GM19438 (cell line): ENCODE data around the gene TMEM121.

ENCODE experiments used
- ATAC-seq: cut with Tn5 transposase; IDR thresholded peaks from one replicate; pipeline ENCODE4 v1.9.1; 2021; ENCODE audit warnings: low read depth; ENCODE audit not compliant: unreplicated experiment

The TMEM121 gene

DNA sequence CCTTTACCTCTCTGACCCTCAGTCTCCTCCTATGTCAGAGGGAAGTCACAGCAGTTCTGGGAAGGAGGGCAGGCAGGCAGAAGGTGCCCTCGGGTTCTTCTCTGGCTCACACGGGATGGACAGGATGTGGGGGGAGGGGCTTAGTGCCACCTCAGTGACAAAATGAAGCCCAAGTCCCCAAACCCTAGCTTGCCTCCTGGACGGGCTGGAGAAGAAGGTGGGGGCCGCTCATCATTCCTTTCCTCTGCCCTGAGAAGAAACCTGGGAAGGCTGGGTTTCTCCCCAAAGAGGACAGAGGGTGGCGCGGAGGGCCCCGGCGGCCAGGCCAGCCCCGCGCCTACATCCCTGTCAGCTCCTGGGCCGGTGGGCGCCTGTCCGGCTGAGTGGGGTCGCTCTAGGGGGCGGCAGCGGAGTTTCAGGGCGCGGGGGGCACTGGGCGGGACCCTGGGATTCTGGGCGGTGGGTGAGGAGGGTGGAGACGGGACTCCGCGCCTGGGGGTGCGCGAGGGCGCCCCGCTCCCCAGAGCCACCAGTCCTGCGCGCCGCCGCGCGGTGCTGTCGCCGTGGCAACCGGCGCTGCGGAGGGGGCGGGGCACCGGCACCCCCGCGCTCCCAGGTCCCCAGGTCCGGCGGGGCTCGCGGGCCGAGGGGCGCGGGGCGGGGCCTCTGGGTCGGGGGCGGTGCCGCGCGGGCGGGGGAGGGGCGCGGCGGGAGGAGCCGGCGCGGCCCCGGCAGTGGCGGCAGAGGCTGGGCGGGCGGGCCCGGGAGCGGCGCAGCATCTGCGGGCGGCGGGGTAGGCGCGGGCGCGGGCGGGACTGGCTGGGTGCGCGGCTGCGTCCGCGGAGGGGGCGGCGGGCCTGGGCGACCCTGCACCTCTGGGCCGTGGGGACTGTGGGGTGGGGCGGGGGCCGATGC is at the start of gene TMEM121:
TSS of gene TMEM121 (plus strand) at position 723 of the 915 bp plus-strand sequence. CDS start 2,252 bp downstream, outside the sequence.
- ATAC-seq, result no peak

GRCh38 chr14:105476831-105477659 is 49.3 kb upstream of the TMEM121 start:
- ATAC-seq, result no peak

DNA sequence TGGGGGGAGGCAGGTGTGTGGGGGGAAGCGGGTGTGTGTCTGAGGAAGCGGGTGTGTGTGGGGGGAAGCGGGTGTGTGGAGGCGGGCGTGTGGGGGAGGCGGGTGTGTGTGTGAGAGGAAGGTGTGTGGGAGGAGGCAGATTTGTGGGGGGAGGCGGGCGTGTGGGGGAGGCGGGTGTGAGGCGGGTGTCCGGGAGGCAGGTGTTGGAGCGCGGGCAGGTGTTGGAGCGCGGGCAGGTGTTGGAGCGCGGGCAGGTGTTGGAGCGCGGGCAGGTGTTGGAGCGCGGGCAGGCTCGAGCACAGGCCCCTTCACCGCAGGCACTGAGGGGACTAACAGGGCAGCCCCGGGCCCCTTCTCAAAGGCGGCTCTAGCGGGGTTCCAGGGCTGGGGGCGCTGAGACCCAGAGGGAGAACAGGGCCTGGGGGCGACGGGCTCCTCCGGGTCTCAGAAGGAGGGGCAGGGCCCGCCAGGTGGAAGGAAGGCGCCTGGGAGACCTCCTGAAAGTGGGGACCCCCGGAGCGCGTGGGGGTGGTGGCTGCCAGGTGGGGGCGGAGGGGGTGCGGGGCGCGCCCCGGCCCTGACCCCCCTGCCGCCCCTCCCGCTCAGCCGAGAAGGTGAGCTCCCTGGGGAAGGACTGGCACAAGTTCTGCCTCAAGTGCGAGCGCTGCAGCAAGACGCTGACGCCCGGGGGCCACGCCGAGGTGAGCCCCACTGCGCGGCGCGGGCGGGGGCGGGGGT is 48.6 kb upstream of the TMEM121 start:
- no peak for ATAC-seq

DNA sequence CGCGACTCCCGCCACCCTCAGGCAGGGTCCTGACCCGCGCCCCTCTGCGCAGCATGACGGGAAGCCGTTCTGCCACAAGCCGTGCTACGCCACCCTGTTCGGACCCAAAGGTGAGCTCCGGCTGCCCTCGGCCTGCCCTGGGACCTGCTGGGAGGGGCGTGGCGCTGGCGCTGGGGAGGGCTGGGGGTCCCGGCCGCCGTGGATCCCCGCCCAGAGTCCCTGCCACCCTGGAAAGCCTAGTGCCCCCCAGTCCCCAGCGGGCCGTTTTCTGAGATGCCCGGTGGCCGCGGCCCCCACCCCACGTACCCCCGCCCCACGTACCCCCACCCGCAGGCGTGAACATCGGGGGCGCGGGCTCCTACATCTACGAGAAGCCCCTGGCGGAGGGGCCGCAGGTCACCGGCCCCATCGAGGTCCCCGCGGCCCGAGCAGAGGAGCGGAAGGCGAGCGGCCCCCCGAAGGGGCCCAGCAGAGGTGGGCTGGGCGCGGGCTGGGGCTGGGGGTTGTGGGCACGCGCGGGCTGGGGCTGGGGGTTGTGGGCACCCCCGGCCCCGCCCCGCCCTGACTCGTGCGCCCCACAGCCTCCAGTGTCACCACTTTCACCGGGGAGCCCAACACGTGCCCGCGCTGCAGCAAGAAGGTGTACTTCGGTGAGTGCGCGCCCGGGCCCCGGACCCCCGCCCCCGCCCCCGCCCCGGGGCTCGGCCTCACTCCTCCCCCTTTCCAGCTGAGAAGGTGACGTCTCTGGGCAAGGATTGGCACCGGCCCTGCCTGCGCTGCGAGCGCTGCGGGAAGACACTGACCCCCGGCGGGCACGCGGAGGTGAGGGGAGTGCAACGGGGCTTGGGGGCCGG is 47.8 kb upstream of the TMEM121 start:
- no peak for ATAC-seq

- no peak for ATAC-seq
These were observed 46.8 kb upstream of the TMEM121 start for GRCh38 chr14:105479431-105480158.

DNA sequence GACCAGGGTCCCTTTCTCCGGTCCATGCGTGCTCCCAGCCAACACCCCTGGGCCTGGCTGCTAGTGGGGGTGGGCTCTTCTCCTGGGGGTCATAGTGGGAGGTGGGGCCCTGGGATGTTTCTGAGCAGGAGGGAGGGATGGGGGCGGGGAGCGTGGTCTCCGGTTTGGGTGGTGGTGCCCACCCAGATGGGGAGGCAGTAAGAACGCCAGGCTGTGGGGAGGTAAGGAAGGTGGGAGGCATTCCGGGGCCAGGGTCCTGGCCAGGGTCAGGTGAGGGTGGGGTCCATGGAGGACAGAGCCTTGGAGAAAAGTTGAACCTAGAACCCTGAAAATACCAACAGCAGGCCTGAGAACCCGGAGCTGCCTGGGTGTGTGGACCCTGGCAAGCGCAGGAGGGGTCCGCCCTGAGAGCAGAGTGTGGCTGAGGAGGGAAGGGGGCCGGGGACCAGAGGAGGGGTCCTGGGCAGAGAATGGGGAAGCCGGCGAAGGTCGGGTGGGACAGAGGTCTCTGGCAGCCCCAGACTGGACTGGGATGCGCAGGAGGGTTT is 46.1 kb upstream of the TMEM121 start:
- no peak for ATAC-seq

GRCh38 chr14:105480807-105481801 is 45.3 kb upstream of the TMEM121 start:
- ATAC-seq, result peak; percentile 2

- ATAC-seq, result peak; percentile 58
These were observed 44.4 kb upstream of the TMEM121 start for GRCh38 chr14:105481886-105482457.

GRCh38 chr14:105482486-105483110 is 43.8 kb upstream of the TMEM121 start:
- no peak for ATAC-seq

GRCh38 chr14:105483300-105484068 is 42.9 kb upstream of the TMEM121 start:
- ATAC-seq, result no peak

GRCh38 chr14:105484069-105484996 is 42.0 kb upstream of the TMEM121 start:
- ATAC-seq, result no peak

DNA sequence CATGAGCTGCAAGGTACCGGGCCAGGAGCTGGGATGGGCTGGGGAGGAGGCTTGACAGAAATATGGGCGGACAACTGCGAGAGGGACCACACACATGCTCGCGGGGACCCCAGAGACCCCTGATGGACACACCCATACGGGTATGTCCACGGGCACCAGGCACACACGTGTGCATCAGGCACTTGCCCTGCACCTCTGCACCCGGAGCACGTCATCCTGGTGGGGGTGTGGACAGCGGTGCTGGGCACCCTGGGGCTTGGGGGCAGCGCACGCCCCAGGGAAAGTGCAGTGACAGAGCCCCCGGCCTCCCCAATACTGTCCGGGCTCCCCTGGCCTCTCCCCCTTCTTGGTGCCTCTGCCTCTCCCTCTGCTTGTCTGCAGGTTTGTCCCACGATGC is 41.4 kb upstream of the TMEM121 start:
- ATAC-seq, result no peak

- no peak for ATAC-seq
These were observed 40.6 kb upstream of the TMEM121 start for GRCh38 chr14:105485739-105486162.

- no peak for ATAC-seq
These were observed 40.0 kb upstream of the TMEM121 start, which contains the start of gene CRIP1 for GRCh38 chr14:105486163-105486973. CRIP1 (plus strand) TSS chr14:105486886; CDS start chr14:105487260, 374 bp downstream.
